ENCODE data around the gene PLXNB2. TPM values are rescaled to one million over a fixed set of nuclear protein-coding genes. Genes with fewer than 3 reads are reported as not detected.

Gene PLXNB2
- polyA plus RNA-seq, 3 donors: 38.2 to 368 (median 70.5) TPM

GRCh38 chr22:50248196-50249081 is 59.0 kb downstream of the PLXNB2 start:
- H3K4me2 ChIP-seq (replicated peaks; ENCODE audit: extremely low read depth, low read length, poor library complexity, severe bottlenecking): no peak overlapping the region
- Mint-ChIP-seq H3K9me3 (no peaks in the 10 kb centered on the region), H3K4me1 (peaks cover 33% of the 10 kb centered on the region), H3K27me3 (ENCODE audit: low read depth in 3 of 3) (no peaks in the 10 kb centered on the region), H3K27ac (peak overlapping the region in 4 of 7 donors; percentile 74 to 91 (median 82)), H3K4me3 (no peak overlapping the region), H3K36me3 (peaks cover 8 to 20% of the 10 kb centered on the region in 2 donors)
- H4K20me1 ChIP-seq (ENCODE audit: insufficient read depth, low read length): peaks cover 21% of the 10 kb centered on the region
- no peak overlapping the region for H3K4me3 ChIP-seq (replicated peaks in 1 of 3; ENCODE audit: low read depth in 2 of 3, low read length in 3 of 3)
- WGBS (ENCODE audit: insufficient coverage): 95% methylated on average over 24 of the region's 29 CpGs
- TF ChIP-seq CTCF (IDR thresholded peaks at IDR 0.05): no peak
- H3K9me3 ChIP-seq (replicated peaks in 1 of 2; ENCODE audit: control insufficient read depth in 1 of 2, insufficient read depth in 1 of 2, low read length in 2 of 2): no peaks in the 10 kb centered on the region
- peaks cover 42% of the 10 kb centered on the region for H3K79me2 ChIP-seq (ENCODE audit: insufficient read depth, low read length)
- H3K9ac ChIP-seq (ENCODE audit: insufficient read depth, low read length, poor library complexity, severe bottlenecking): no peak overlapping the region
- H3K27ac ChIP-seq (ENCODE audit: low read depth in 1 of 2, low read length in 2 of 2): peak overlapping the region in 1 of 2 donors; percentile 65
- DNase-seq: no peak
- peaks cover 50 to 64% of the 10 kb centered on the region in 2 donors for H3K4me1 ChIP-seq (ENCODE audit: control insufficient read depth in 1 of 2, insufficient read depth in 2 of 2, low read length in 2 of 2)
- intact Hi-C loops (cut with micrococcal nuclease): no loop called here
- no peak overlapping the region for H2AFZ ChIP-seq (ENCODE audit: insufficient read depth, low read depth, low read length, poor library complexity, severe bottlenecking)
- H3K27me3 ChIP-seq (ENCODE audit: control insufficient read depth in 2 of 2, insufficient read depth in 2 of 2, low read length in 2 of 2): no peaks in the 10 kb centered on the region
- H3K36me3 ChIP-seq (replicated peaks in 1 of 2; ENCODE audit: control insufficient read depth in 1 of 2, insufficient read depth in 2 of 2, low read length in 2 of 2): peaks cover 15 to 35% of the 10 kb centered on the region in 2 donors

GRCh38 chr22:50247748-50248147 is 59.7 kb downstream of the PLXNB2 start:
- Histone ChIP-seq H3K9ac (ENCODE audit: insufficient read depth, low read length, poor library complexity, severe bottlenecking) (no peak overlapping the region), H3K9me3 (replicated peaks in 1 of 2; ENCODE audit: control insufficient read depth in 1 of 2, insufficient read depth in 1 of 2, low read length in 2 of 2) (no peaks in the 10 kb centered on the region), H3K4me1 (ENCODE audit: control insufficient read depth in 1 of 2, insufficient read depth in 2 of 2, low read length in 2 of 2) (peaks cover 56 to 71% of the 10 kb centered on the region in 2 donors), H3K4me2 (replicated peaks; ENCODE audit: extremely low read depth, low read length, poor library complexity, severe bottlenecking) (no peak overlapping the region), H3K36me3 (replicated peaks in 1 of 2; ENCODE audit: control insufficient read depth in 1 of 2, insufficient read depth in 2 of 2, low read length in 2 of 2) (peaks cover 15 to 35% of the 10 kb centered on the region in 2 donors), H2AFZ (ENCODE audit: insufficient read depth, low read depth, low read length, poor library complexity, severe bottlenecking) (no peak overlapping the region), H3K79me2 (ENCODE audit: insufficient read depth, low read length) (peaks cover 49% of the 10 kb centered on the region), H3K27ac (ENCODE audit: low read depth in 1 of 2, low read length in 2 of 2) (peak overlapping the region in 1 of 2 donors; percentile 65), H3K27me3 (ENCODE audit: control insufficient read depth in 2 of 2, insufficient read depth in 2 of 2, low read length in 2 of 2) (no peaks in the 10 kb centered on the region), H4K20me1 (ENCODE audit: insufficient read depth, low read length) (peaks cover 21% of the 10 kb centered on the region), H3K4me3 (replicated peaks in 1 of 3; ENCODE audit: low read depth in 2 of 3, low read length in 3 of 3) (no peak overlapping the region)
- intact Hi-C loops (cut with micrococcal nuclease): no loop called here
- Mint-ChIP-seq H3K36me3 (peaks cover 8 to 20% of the 10 kb centered on the region in 2 donors), H3K4me3 (no peak overlapping the region), H3K27ac (peak overlapping the region in 5 of 7 donors; percentile 37 to 91 (median 83)), H3K9me3 (no peaks in the 10 kb centered on the region), H3K4me1 (peaks cover 40% of the 10 kb centered on the region), H3K27me3 (ENCODE audit: low read depth in 3 of 3) (no peaks in the 10 kb centered on the region)
- peak; percentile 34 to 61 (median 42) for DNase-seq
- WGBS (ENCODE audit: insufficient coverage): 75% methylated on average over 16 of the region's 16 CpGs
- no peak for TF ChIP-seq CTCF (IDR thresholded peaks at IDR 0.05)
